GM19468 (cell line): Measurements from ENCODE around the gene HMGXB3.

Source experiments
- ATAC-seq: cut with Tn5 transposase; IDR thresholded peaks from one replicate; pipeline ENCODE4 v1.9.1; 2021; ENCODE audit warnings: mild to moderate bottlenecking, moderate library complexity, moderate number of reproducible peaks; ENCODE audit not compliant: unreplicated experiment; ENCODE audit errors: extremely low read depth

Gene HMGXB3

GRCh38 chr5:150000256-150000989 is at the start of gene HMGXB3, which contains the start of gene TIGD6:
Gene HMGXB3 (plus strand): TSS chr5:150000739. CDS start chr5:150004853, 4,114 bp downstream.
Gene TIGD6 (minus strand): TSS chr5:150000654. CDS start chr5:149996348, 4,306 bp downstream.
- ATAC-seq: peak; percentile 82

- no peak for ATAC-seq
These were observed 49.3 kb upstream of the HMGXB3 start for GRCh38 chr5:149951138-149951749.

GRCh38 chr5:149953436-149954121 is 47.0 kb upstream of the HMGXB3 start:
- ATAC-seq: no peak

GRCh38 chr5:149954798-149955197 is 45.7 kb upstream of the HMGXB3 start:
- no peak for ATAC-seq

GRCh38 chr5:149956685-149957084 is 43.9 kb upstream of the HMGXB3 start:
- ATAC-seq: no peak

- ATAC-seq: no peak
These were observed 42.7 kb upstream of the HMGXB3 start for GRCh38 chr5:149957855-149958254.

GRCh38 chr5:149959406-149960236 is 40.9 kb upstream of the HMGXB3 start:
- no peak for ATAC-seq

GRCh38 chr5:149960272-149961185 is 40.0 kb upstream of the HMGXB3 start, which contains the start of gene SLC26A2:
Gene SLC26A2 (plus strand): TSS chr5:149960758. CDS start chr5:149977653, 16,895 bp downstream.
- peak; percentile 98 for ATAC-seq

GRCh38 chr5:149961186-149961685 is 39.3 kb upstream of the HMGXB3 start:
- no peak for ATAC-seq

GRCh38 chr5:149961957-149962409 is 38.6 kb upstream of the HMGXB3 start:
- no peak for ATAC-seq

- ATAC-seq: no peak
These were observed 37.8 kb upstream of the HMGXB3 start for GRCh38 chr5:149962601-149963300.

- ATAC-seq: no peak
These were observed 36.8 kb upstream of the HMGXB3 start for GRCh38 chr5:149963729-149964128.

GRCh38 chr5:149966946-149967345 is 33.6 kb upstream of the HMGXB3 start:
- ATAC-seq: no peak

- no peak for ATAC-seq
These were observed 31.2 kb upstream of the HMGXB3 start for GRCh38 chr5:149969181-149969930.

GRCh38 chr5:149975409-149975808 is 25.1 kb upstream of the HMGXB3 start:
- no peak for ATAC-seq

GRCh38 chr5:149979896-149980295 is 20.6 kb upstream of the HMGXB3 start:
- no peak for ATAC-seq

GRCh38 chr5:149981206-149981605 is 19.3 kb upstream of the HMGXB3 start:
- ATAC-seq: no peak

- ATAC-seq: no peak
These were observed 18.0 kb upstream of the HMGXB3 start for GRCh38 chr5:149982505-149982904.
